ENCODE data around the gene LRRC43. TPM values are rescaled to one million over a fixed set of nuclear protein-coding genes. Genes with fewer than 3 reads are reported as not detected.

The LRRC43 gene
- total and polyA plus RNA-seq, 10 of the 15 experiments (the other 5 are each of a cell fraction or from before 2014, with no cell fraction given): 0.23 TPM; not detected in 9

- TF ChIP-seq ZNF687 (IDR thresholded peaks at IDR 0.05) (peak; percentile 46; the same call in 1 of the 2 replicates), RELA (IDR thresholded peaks at IDR 0.05; ENCODE audit: borderline replicate concordance, partially characterized antibody) (peak; percentile 82), NFYB (IDR thresholded peaks at IDR 0.05; ENCODE audit: insufficient read depth, low read depth, low read length) (peak; percentile 56; the same call in 1 of the 2 replicates), EED (IDR thresholded peaks at IDR 0.05; ENCODE audit: low read depth) (no peak), FOXK2 (IDR thresholded peaks at IDR 0.05) (no peak), NR2C2 (IDR thresholded peaks at IDR 0.05; ENCODE audit: borderline replicate concordance, control insufficient read depth, insufficient read length, low read depth) (no peak), TCF12 (IDR thresholded peaks at IDR 0.05; ENCODE audit: low read depth, low read length) (no peak), CHD4 (IDR thresholded peaks at IDR 0.05) (no peak), SMAD5 (IDR thresholded peaks at IDR 0.05; ENCODE audit: low read depth) (peak; percentile 83), MTA3 (IDR thresholded peaks at IDR 0.05; ENCODE audit: borderline replicate concordance, low read length) (no peak), RAD51 (IDR thresholded peaks at IDR 0.05) (no peak), JUNB (IDR thresholded peaks at IDR 0.05) (no peak), CREM (IDR thresholded peaks at IDR 0.05; ENCODE audit: low read depth) (peak; percentile 97), MYC (IDR thresholded peaks at IDR 0.05; ENCODE audit: insufficient read depth, insufficient read length, insufficient replicate concordance, low read length, severe bottlenecking) (no peak), FOS (IDR thresholded peaks at IDR 0.05; ENCODE audit: borderline replicate concordance, extremely low read depth, insufficient read length) (no peak), CTCF (IDR thresholded peaks at IDR 0.05 in 2 of 3, conservative IDR thresholded peaks at IDR 0.05 in 1 of 3; ENCODE audit: control insufficient read depth in 2 of 3, extremely low read depth in 1 of 3, insufficient read depth in 1 of 3, low read depth in 3 of 3, low read length in 3 of 3) (no peak), HDAC6 (IDR thresholded peaks at IDR 0.05; ENCODE audit: unreplicated experiment) (peak; percentile 67), NR2F1 (conservative IDR thresholded peaks at IDR 0.05) (peak; percentile 91), ZNF217 (IDR thresholded peaks at IDR 0.05) (no peak), HCFC1 (IDR thresholded peaks at IDR 0.05; ENCODE audit: low read length) (peak; percentile 71), YY1 (IDR thresholded peaks at IDR 0.05; ENCODE audit: low read depth, low read length) (peak; percentile 98), MEF2B (IDR thresholded peaks at IDR 0.05; ENCODE audit: partially characterized antibody, poor library complexity, severe bottlenecking) (no peak), MTA2 (IDR thresholded peaks at IDR 0.05; ENCODE audit: low read depth) (no peak), NFIC (IDR thresholded peaks at IDR 0.05; ENCODE audit: low read depth, low read length) (no peak), MXI1 (IDR thresholded peaks at IDR 0.05; ENCODE audit: low read depth, low read length) (peak; percentile 30; the same call in 1 of the 2 replicates), FOXM1 (IDR thresholded peaks at IDR 0.05; ENCODE audit: low read depth, low read length) (no peak), KDM1A (IDR thresholded peaks at IDR 0.05; ENCODE audit: borderline replicate concordance) (no peak), TBL1XR1 (IDR thresholded peaks at IDR 0.05; ENCODE audit: low read depth, low read length) (0 out of 2 replicates have a peak, but pooled peaks have one; percentile 23)
Observed at GRCh38 chr12:122225683-122226365, 42.9 kb downstream of the LRRC43 start, which contains the start of gene DIABLO (continued).

Measured in GM12878 (cell line).